Suprapubic skin (tissue), 4 donors: ENCODE results near the gene CACNA1S. TPM values are rescaled to one million over a fixed set of nuclear protein-coding genes. Genes with fewer than 3 reads are reported as not detected.

Experiments used
- DNase-seq, 2 donors: peaks; one replicate each; pipeline ENCODE4 v3.0.0-alpha.2; 2019; ENCODE audit warnings: low spot score in 2 of 2
- H3K27ac ChIP-seq: fragments of 200-600 bp; sonication (generic); one replicate; pipeline ENCODE4 v1.5.1; 2019
- H3K27me3 ChIP-seq: fragments of 200-600 bp; sonication (generic); one replicate; pipeline ENCODE4 v1.5.1; 2019
- H3K36me3 ChIP-seq: fragments of 200-600 bp; sonication (generic); one replicate; pipeline ENCODE4 v1.5.1; 2019
- H3K4me1 ChIP-seq: fragments of 200-600 bp; sonication (generic); one replicate; pipeline ENCODE4 v1.5.1; 2019
- H3K4me3 ChIP-seq: fragments of 200-600 bp; sonication (generic); one replicate; pipeline ENCODE4 v1.5.1; 2019; ENCODE audit warnings: mild to moderate bottlenecking
- H3K9me3 ChIP-seq: fragments of 200-600 bp; sonication (generic); one replicate; pipeline ENCODE4 v1.5.1; 2019
- EP300 ChIP-seq: sonication (generic); formaldehyde crosslinking; IDR thresholded peaks from one replicate; pipeline ENCODE4 v1.6.1; 2017; ENCODE audit warnings: antibody characterized with exemption
- POLR2A ChIP-seq, 2 donors: fragments of 450-650 bp; IDR thresholded peaks; one replicate each; pipeline ENCODE4 v1.6.1; 2017; ENCODE audit warnings: antibody characterized with exemption in 2 of 2, mild to moderate bottlenecking in 2 of 2, moderate library complexity in 2 of 2
- POLR2AphosphoS5 ChIP-seq, 3 donors: sonication (generic); formaldehyde crosslinking; IDR thresholded peaks; one replicate each; pipeline ENCODE4 v1.6.1; 2017; ENCODE audit warnings: antibody characterized with exemption in 3 of 3
- WGBS: methylation state at CpG from one replicate; pipeline ENCODE4 v1.1.5; 2018; 5-methylcytosine and 5-hydroxymethylcytosine counted together
- total RNA-seq, 4 donors: library from RNA; depleted of rRNA; stranded (reverse); fragments of >200 nt; gene quantifications; one replicate each; pipeline ENCODE4 v1.1.0, GENCODE V29; 2016
- TF ChIP-seq, protein P1 (sequence below), 2 donors: fragments of 200-600 bp in 1 of 2; fragments of 450-650 bp in 1 of 2; sonication (generic) in 1 of 2; IDR thresholded peaks; one replicate each; pipeline ENCODE4 v1.5.1; 2016 to 2019; ENCODE audit warnings: antibody characterized with exemption in 2 of 2, mild to moderate bottlenecking in 1 of 2, moderate library complexity in 1 of 2

Gene CACNA1S
- total RNA-seq, 4 donors from 2014 or later = not detected

DNA sequence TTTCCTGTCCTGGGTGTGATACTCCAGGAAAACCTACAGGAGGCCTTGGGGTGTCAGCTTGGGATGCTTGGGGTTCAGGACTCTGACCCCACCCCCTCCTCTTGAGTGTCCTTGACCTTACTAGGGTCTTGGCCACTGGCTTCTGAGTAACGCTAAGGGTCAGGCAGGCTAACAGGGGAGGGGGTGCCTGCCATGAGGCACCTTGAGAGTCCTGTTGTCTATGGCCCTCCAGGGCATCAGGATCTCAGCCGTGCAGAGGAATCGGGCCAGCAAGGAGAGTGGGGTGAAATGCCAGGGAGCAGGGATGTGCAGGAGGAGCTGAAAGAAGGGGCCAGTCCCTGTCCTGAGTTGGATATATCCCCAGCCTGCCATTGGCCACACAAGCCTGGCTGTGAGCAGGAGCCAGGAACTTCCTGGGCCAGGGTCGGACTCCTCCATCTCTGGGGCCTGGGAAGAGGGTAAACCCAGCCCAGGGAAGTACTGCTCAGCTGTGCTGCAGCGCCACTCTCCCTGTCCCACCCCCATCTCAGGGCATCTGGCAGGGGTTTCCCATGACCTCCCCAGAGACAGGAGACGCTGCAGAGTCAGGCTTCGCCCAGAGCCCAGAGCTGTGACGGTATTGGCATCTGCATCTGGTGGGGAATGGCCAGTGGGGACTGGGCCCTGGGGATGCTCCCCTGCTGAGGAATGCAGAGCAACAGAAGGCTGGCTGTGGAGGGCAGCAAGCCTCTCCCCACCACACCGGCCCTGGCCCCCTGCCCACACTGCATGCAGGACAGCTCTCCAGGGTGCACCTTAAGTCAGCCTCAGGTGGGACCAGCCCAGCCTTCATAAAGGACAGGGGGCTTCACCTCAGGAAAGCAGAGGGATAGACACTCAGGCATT, 95.0 kb downstream of the CACNA1S start:
- no peak overlapping the region for H3K27ac ChIP-seq
- H3K4me1 ChIP-seq = peaks cover 56% of the 10 kb centered on the region
- no peaks in the 10 kb centered on the region for H3K36me3 ChIP-seq
- peaks cover 4% of the 10 kb centered on the region for H3K27me3 ChIP-seq
- no peaks in the 10 kb centered on the region for H3K9me3 ChIP-seq
- no peak for DNase-seq
- no peak overlapping the region for H3K4me3 ChIP-seq
- WGBS = 76% methylated on average over 6 of the region's 9 CpGs
- TF ChIP-seq POLR2A (IDR thresholded peaks at IDR 0.05) (no peak), POLR2AphosphoS5 (IDR thresholded peaks at IDR 0.05) (no peak), EP300 (no peak)
- TF ChIP-seq, protein P1, sequence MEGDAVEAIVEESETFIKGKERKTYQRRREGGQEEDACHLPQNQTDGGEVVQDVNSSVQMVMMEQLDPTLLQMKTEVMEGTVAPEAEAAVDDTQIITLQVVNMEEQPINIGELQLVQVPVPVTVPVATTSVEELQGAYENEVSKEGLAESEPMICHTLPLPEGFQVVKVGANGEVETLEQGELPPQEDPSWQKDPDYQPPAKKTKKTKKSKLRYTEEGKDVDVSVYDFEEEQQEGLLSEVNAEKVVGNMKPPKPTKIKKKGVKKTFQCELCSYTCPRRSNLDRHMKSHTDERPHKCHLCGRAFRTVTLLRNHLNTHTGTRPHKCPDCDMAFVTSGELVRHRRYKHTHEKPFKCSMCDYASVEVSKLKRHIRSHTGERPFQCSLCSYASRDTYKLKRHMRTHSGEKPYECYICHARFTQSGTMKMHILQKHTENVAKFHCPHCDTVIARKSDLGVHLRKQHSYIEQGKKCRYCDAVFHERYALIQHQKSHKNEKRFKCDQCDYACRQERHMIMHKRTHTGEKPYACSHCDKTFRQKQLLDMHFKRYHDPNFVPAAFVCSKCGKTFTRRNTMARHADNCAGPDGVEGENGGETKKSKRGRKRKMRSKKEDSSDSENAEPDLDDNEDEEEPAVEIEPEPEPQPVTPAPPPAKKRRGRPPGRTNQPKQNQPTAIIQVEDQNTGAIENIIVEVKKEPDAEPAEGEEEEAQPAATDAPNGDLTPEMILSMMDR (IDR thresholded peaks at IDR 0.05) = no peak

DNA sequence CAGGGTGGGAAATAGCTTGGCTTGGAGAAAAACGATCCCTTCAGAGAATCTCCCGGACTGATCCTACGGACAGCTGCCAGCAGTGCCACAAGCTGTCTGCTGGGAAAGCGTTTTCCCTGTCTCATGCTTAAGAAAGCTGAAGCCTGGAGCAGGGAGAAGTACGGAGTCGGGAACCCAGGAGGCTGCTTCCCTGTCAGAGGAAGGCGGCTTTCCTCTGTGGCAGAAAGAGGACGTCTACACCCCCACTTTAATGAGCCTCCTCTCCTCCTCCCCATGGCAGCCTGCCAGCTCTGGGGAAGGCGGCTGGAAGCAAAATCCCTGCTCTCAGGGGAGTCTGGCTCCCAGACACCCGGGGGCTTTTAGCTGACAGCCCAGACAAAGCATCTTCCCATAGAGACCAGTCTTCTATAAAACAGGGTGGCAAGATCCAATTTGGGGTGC, 96.0 kb downstream of the CACNA1S start:
- H3K27me3 ChIP-seq = peaks cover 4% of the 10 kb centered on the region
- no peak overlapping the region for H3K4me3 ChIP-seq
- TF ChIP-seq POLR2AphosphoS5 (IDR thresholded peaks at IDR 0.05) (no peak), POLR2A (IDR thresholded peaks at IDR 0.05) (no peak), EP300 (no peak)
- TF ChIP-seq, protein P1 (IDR thresholded peaks at IDR 0.05) = no peak
- H3K9me3 ChIP-seq = no peaks in the 10 kb centered on the region
- H3K4me1 ChIP-seq = peaks cover 55% of the 10 kb centered on the region
- DNase-seq = no peak
- no peak overlapping the region for H3K27ac ChIP-seq
- no peaks in the 10 kb centered on the region for H3K36me3 ChIP-seq
- 16% methylated on average over 9 of the region's 10 CpGs for WGBS

DNA sequence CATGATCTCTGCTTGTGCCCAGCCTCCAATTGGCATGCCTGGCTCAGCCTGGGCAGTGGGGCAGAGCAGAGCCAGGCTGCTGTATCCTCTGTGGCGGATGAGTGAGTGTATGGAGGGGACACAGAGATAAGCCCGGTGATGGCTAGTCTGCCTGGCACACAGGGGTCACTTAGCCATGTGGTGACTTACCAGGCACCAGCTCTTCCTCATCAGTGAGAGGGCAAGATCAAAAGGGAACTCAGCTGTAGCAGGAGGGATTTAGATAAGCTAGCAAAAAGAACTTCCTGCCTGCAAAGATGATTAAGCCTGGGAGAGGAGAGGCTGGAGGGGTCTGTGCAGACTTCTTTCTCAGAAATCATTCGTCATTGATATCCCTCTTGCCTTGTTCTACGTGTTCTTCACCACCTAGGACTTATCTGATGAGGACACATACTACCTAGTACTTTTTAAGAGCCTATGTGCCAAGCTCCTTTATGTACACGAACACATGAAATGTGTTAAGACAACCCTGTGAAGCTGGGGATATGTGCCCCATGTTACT, 96.6 kb downstream of the CACNA1S start:
- TF ChIP-seq POLR2AphosphoS5 (IDR thresholded peaks at IDR 0.05) (no peak), POLR2A (IDR thresholded peaks at IDR 0.05) (no peak), EP300 (no peak)
- TF ChIP-seq, protein P1 (IDR thresholded peaks at IDR 0.05) = no peak
- Histone ChIP-seq H3K27me3 (peaks cover 4% of the 10 kb centered on the region), H3K36me3 (no peaks in the 10 kb centered on the region), H3K4me1 (peaks cover 49% of the 10 kb centered on the region), H3K27ac (no peak overlapping the region), H3K4me3 (no peak overlapping the region), H3K9me3 (no peaks in the 10 kb centered on the region)
- no peak for DNase-seq
- 52% methylated on average over 4 of the region's 5 CpGs for WGBS

DNA sequence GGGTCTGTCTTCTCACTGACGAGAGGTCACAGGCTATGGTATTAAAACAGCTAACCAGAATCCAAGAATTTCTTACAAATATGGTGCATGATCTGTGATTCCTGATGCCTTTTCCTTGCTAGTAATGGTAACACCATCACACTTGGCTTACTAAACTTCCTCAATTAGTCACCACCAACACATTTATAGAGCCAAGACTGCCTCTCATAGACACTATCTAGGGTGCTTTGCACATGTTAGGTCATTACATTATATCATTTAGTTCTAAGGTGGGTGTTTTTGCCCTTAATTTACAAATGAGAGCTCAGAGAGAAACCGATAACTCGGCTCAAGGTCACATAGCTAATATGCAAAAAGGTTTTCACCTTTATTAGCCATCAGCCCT, 97.4 kb downstream of the CACNA1S start:
- H3K27ac ChIP-seq = no peak overlapping the region
- H3K27me3 ChIP-seq = peaks cover 4% of the 10 kb centered on the region
- H3K9me3 ChIP-seq = no peaks in the 10 kb centered on the region
- TF ChIP-seq POLR2AphosphoS5 (IDR thresholded peaks at IDR 0.05) (no peak), POLR2A (IDR thresholded peaks at IDR 0.05) (no peak), EP300 (no peak)
- TF ChIP-seq, protein P1 (IDR thresholded peaks at IDR 0.05) = no peak
- H3K4me1 ChIP-seq = peaks cover 43% of the 10 kb centered on the region
- WGBS = 83% methylated on average over 3 of the region's 3 CpGs
- DNase-seq = no peak
- H3K36me3 ChIP-seq = no peaks in the 10 kb centered on the region
- no peak overlapping the region for H3K4me3 ChIP-seq
